WTC11 (cell line): Measurements from ENCODE around the gene CT47C1.

Experiments
- ATF6 ChIP-seq: sonication (generic); formaldehyde crosslinking; IDR thresholded peaks from 2 replicates; pipeline ENCODE4 v1.8.1; 2023; ENCODE audit warnings: mild to moderate bottlenecking, missing genetic modification reagents
- CBFB ChIP-seq: sonication (generic); formaldehyde crosslinking; IDR thresholded peaks from 2 replicates; pipeline ENCODE4 v1.8.1; 2022; ENCODE audit warnings: mild to moderate bottlenecking, low read depth, missing genetic modification reagents
- E2F5 ChIP-seq: sonication (generic); formaldehyde crosslinking; IDR thresholded peaks from 2 replicates; pipeline ENCODE4 v1.8.1; 2022; ENCODE audit warnings: mild to moderate bottlenecking, moderate library complexity, missing genetic modification reagents
- GABPB1 ChIP-seq: sonication (generic); formaldehyde crosslinking; IDR thresholded peaks from 2 replicates; pipeline ENCODE4 v1.8.1; 2023; ENCODE audit warnings: mild to moderate bottlenecking, missing genetic modification reagents
- NR3C1 ChIP-seq: sonication (generic); formaldehyde crosslinking; conservative IDR thresholded peaks from 2 replicates; pipeline ENCODE4 v1.8.1; 2023; ENCODE audit warnings: low read depth, mild to moderate bottlenecking, missing genetic modification reagents
- STAT6 ChIP-seq: sonication (generic); formaldehyde crosslinking; conservative IDR thresholded peaks from 2 replicates; pipeline ENCODE4 v1.8.1; 2023; ENCODE audit warnings: mild to moderate bottlenecking, low read depth, missing genetic modification reagents, moderate library complexity
- TEAD4 ChIP-seq: sonication (generic); formaldehyde crosslinking; IDR thresholded peaks from 2 replicates; pipeline ENCODE4 v1.8.0; 2022; ENCODE audit warnings: mild to moderate bottlenecking, missing genetic modification reagents
- ZBTB21 ChIP-seq: sonication (generic); formaldehyde crosslinking; IDR thresholded peaks from 2 replicates; pipeline ENCODE4 v1.8.1; 2023; ENCODE audit warnings: mild to moderate bottlenecking, missing genetic modification reagents, borderline replicate concordance
- ZNF232 ChIP-seq: sonication (generic); formaldehyde crosslinking; IDR thresholded peaks from 2 replicates; pipeline ENCODE4 v1.8.0; 2022; ENCODE audit warnings: mild to moderate bottlenecking, missing genetic modification reagents
- TF ChIP-seq, protein P1 (sequence below): fragments of 200-600 bp; IDR thresholded peaks from 2 replicates; pipeline ENCODE4 v1.8.0; 2022; ENCODE audit warnings: antibody characterized with exemption
- TF ChIP-seq, protein P2 (sequence below): fragments of 250-450 bp; sonication (Bioruptor Pico); IDR thresholded peaks from 2 replicates; pipeline ENCODE4 v2.1.2; 2022; ENCODE audit warnings: mild to moderate bottlenecking, moderate library complexity
- TF ChIP-seq, protein P3 (sequence below): sonication (generic); formaldehyde crosslinking; IDR thresholded peaks from 2 replicates; pipeline ENCODE4 v1.8.0; 2022; ENCODE audit warnings: mild to moderate bottlenecking, missing genetic modification reagents

DNA sequence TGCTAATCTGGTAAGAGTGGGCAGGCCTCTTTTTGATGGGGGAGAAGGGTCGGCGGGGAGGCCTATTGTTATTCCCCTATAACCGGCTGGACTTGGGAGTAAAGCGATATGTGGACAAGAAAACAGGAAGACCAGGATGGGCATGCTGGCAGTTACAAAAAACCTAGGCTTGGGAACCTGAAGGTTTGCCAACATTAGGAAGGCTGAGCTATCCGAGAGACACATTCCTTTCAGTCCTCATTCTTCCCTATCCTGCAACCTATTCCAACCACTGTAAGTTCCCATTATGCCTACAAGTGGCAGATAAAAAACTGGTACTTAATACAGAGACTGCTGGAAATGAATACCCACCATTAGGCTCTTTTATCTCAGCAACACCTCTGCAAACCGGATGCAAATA, 32.4 kb upstream of the CT47C1 start:
- no peak for TF ChIP-seq CBFB (CRISPR knock-in tag)
- TF ChIP-seq, protein P1, sequence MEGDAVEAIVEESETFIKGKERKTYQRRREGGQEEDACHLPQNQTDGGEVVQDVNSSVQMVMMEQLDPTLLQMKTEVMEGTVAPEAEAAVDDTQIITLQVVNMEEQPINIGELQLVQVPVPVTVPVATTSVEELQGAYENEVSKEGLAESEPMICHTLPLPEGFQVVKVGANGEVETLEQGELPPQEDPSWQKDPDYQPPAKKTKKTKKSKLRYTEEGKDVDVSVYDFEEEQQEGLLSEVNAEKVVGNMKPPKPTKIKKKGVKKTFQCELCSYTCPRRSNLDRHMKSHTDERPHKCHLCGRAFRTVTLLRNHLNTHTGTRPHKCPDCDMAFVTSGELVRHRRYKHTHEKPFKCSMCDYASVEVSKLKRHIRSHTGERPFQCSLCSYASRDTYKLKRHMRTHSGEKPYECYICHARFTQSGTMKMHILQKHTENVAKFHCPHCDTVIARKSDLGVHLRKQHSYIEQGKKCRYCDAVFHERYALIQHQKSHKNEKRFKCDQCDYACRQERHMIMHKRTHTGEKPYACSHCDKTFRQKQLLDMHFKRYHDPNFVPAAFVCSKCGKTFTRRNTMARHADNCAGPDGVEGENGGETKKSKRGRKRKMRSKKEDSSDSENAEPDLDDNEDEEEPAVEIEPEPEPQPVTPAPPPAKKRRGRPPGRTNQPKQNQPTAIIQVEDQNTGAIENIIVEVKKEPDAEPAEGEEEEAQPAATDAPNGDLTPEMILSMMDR: no peak
- no peak for TF ChIP-seq ZBTB21 (CRISPR knock-in tag)
- no peak for TF ChIP-seq E2F5 (CRISPR knock-in tag)
- TF ChIP-seq, protein P2, sequence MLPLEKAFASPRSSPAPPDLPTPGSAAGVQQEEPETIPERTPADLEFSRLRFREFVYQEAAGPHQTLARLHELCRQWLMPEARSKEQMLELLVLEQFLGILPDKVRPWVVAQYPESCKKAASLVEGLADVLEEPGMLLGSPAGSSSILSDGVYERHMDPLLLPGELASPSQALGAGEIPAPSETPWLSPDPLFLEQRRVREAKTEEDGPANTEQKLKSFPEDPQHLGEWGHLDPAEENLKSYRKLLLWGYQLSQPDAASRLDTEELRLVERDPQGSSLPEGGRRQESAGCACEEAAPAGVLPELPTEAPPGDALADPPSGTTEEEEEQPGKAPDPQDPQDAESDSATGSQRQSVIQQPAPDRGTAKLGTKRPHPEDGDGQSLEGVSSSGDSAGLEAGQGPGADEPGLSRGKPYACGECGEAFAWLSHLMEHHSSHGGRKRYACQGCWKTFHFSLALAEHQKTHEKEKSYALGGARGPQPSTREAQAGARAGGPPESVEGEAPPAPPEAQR: no peak
- TF ChIP-seq STAT6: no peak
- no peak for TF ChIP-seq NR3C1 (CRISPR knock-in tag)
- TF ChIP-seq ZNF232: no peak
- no peak for TF ChIP-seq GABPB1 (CRISPR knock-in tag)
- TF ChIP-seq, protein P3, sequence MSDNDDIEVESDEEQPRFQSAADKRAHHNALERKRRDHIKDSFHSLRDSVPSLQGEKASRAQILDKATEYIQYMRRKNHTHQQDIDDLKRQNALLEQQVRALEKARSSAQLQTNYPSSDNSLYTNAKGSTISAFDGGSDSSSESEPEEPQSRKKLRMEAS (CRISPR knock-in tag): no peak
- TF ChIP-seq TEAD4: no peak
- TF ChIP-seq ATF6: no peak
